ENCODE measurements around the gene HIVEP3. TPM values are rescaled to one million over a fixed set of nuclear protein-coding genes. Genes with fewer than 3 reads are reported as not detected.

Gene HIVEP3
- polyA plus RNA-seq, 10 donors: 1.9 to 3.8 (median 2.7) TPM

GRCh38 chr1:41632781-41633575, 285.7 kb downstream of the HIVEP3 start:
- DNase-seq: no peak

- DNase-seq: no peak
Measured at GRCh38 chr1:41631971-41632370, 286.8 kb downstream of the HIVEP3 start.

- DNase-seq: no peak
Measured at GRCh38 chr1:41631154-41631553, 287.6 kb downstream of the HIVEP3 start.

GRCh38 chr1:41629571-41629970, 289.2 kb downstream of the HIVEP3 start:
- DNase-seq: peak in 1 of 3 donors; percentile 91

- DNase-seq: no peak
Measured at GRCh38 chr1:41629141-41629540, 289.6 kb downstream of the HIVEP3 start.

GRCh38 chr1:41627491-41628280, 291.0 kb downstream of the HIVEP3 start:
- no peak for DNase-seq

- no peak for DNase-seq
Measured at GRCh38 chr1:41626616-41627375, 291.9 kb downstream of the HIVEP3 start.

GRCh38 chr1:41626146-41626545, 292.6 kb downstream of the HIVEP3 start:
- peak in 1 of 3 donors; percentile 43 for DNase-seq

GRCh38 chr1:41623736-41624135, 295.0 kb downstream of the HIVEP3 start:
- no peak for DNase-seq

- DNase-seq: no peak
Measured at GRCh38 chr1:41622859-41623732, 295.6 kb downstream of the HIVEP3 start.

GRCh38 chr1:41622402-41622801, 296.3 kb downstream of the HIVEP3 start:
- no peak for DNase-seq

- no peak for DNase-seq
Measured at GRCh38 chr1:41621791-41622190, 296.9 kb downstream of the HIVEP3 start.

- no peak for DNase-seq
Measured at GRCh38 chr1:41621256-41621655, 297.5 kb downstream of the HIVEP3 start.

GRCh38 chr1:41620365-41621169, 298.2 kb downstream of the HIVEP3 start:
- DNase-seq: no peak

- no peak for DNase-seq
Measured at GRCh38 chr1:41619511-41620364, 299.0 kb downstream of the HIVEP3 start.

- DNase-seq: no peak
Measured at GRCh38 chr1:41618871-41619270, 299.9 kb downstream of the HIVEP3 start.

- peak in 2 of 3 donors; percentile 37 to 53 for DNase-seq
Measured at GRCh38 chr1:41618066-41618825, 300.5 kb downstream of the HIVEP3 start.

GRCh38 chr1:41617336-41617735, 301.4 kb downstream of the HIVEP3 start:
- DNase-seq: no peak

- DNase-seq: no peak
Measured at GRCh38 chr1:41616563-41616962, 302.2 kb downstream of the HIVEP3 start.

Data from muscle of back (tissue), 11 donors.